GM23248 (cell line): ENCODE measurements around the gene PLCL2. TPM values are rescaled to one million over a fixed set of nuclear protein-coding genes. Genes with fewer than 3 reads are reported as not detected.

Experiments used
- DNase-seq: peaks from one replicate; pipeline ENCODE4 v3.0.0-alpha.2; 2015
- H2AFZ ChIP-seq: fragments of 200-600 bp; sonication (generic); 2 replicates; pipeline ENCODE4 v1.6.1; 2016; ENCODE audit warnings: antibody characterized with exemption
- H3F3A ChIP-seq: fragments of 200-600 bp; sonication (generic); 2 replicates; pipeline ENCODE4 v1.6.1; 2016; ENCODE audit warnings: mild to moderate bottlenecking, antibody characterized with exemption, mixed run types; ENCODE audit not compliant: insufficient read depth
- H3K27ac ChIP-seq: fragments of 200-600 bp; sonication (generic); 2 replicates; pipeline ENCODE4 v1.5.1; 2016; ENCODE audit warnings: mild to moderate bottlenecking
- H3K27me3 ChIP-seq: fragments of 200-600 bp; sonication (generic); replicated peaks from 2 replicates; pipeline ENCODE4 v1.6.1; 2016; ENCODE audit warnings: mild to moderate bottlenecking; ENCODE audit not compliant: insufficient read depth
- H3K36me3 ChIP-seq: fragments of 200-600 bp; sonication (generic); 2 replicates; pipeline ENCODE4 v1.6.1; 2016; ENCODE audit warnings: low read depth, mild to moderate bottlenecking
- H3K4me1 ChIP-seq: fragments of 200-600 bp; sonication (generic); 2 replicates; pipeline ENCODE4 v1.6.1; 2016; ENCODE audit warnings: mild to moderate bottlenecking; ENCODE audit not compliant: insufficient read depth
- H3K4me2 ChIP-seq: fragments of 200-600 bp; sonication (generic); one replicate; pipeline ENCODE4 v1.6.1; 2016; ENCODE audit warnings: mild to moderate bottlenecking; ENCODE audit not compliant: unreplicated experiment
- H3K4me3 ChIP-seq: fragments of 200-600 bp; sonication (generic); 2 replicates; pipeline ENCODE4 v1.5.1; 2016; ENCODE audit warnings: mild to moderate bottlenecking
- H3K79me2 ChIP-seq: fragments of 200-600 bp; sonication (generic); 2 replicates; pipeline ENCODE4 v1.6.1; 2016; ENCODE audit warnings: mild to moderate bottlenecking; ENCODE audit not compliant: insufficient read depth
- H3K9ac ChIP-seq: fragments of 200-600 bp; sonication (generic); 2 replicates; pipeline ENCODE4 v1.6.1; 2016; ENCODE audit warnings: mild to moderate bottlenecking
- H3K9me2 ChIP-seq: fragments of 200-600 bp; sonication (generic); 2 replicates; pipeline ENCODE4 v1.6.1; 2016; ENCODE audit warnings: mixed run types, mild to moderate bottlenecking, moderate library complexity; ENCODE audit not compliant: insufficient read depth
- H3K9me3 ChIP-seq: fragments of 200-600 bp; sonication (generic); one replicate; pipeline ENCODE4 v1.6.1; 2017; ENCODE audit warnings: low read depth
- H4K20me1 ChIP-seq: fragments of 200-600 bp; sonication (generic); 2 replicates; pipeline ENCODE4 v1.6.0; 2016; ENCODE audit not compliant: insufficient read depth
- EZH2 ChIP-seq: fragments of 200-600 bp; sonication (generic); IDR thresholded peaks from 2 replicates; pipeline ENCODE4 v1.6.1; 2018; ENCODE audit warnings: antibody characterized with exemption, mild to moderate bottlenecking; ENCODE audit not compliant: insufficient read depth, poor library complexity, severe bottlenecking
- EZH2phosphoT487 ChIP-seq: fragments of 200-600 bp; sonication (generic); IDR thresholded peaks from 2 replicates; pipeline ENCODE4 v1.6.1; 2018; ENCODE audit warnings: antibody characterized with exemption, moderate library complexity, mild to moderate bottlenecking, low read depth; ENCODE audit not compliant: insufficient read depth
- whole genome bisulfite sequencing, 2 experiments: methylation state at CpG; one replicate each; pipeline ENCODE4 v1.1.6; 2015 to 2017; ENCODE audit warnings: low lambda C conversion rate in 2 of 2, low coverage in 1 of 2; ENCODE audit errors: missing lambda C conversion rate in 2 of 2; 5-methylcytosine and 5-hydroxymethylcytosine counted together
- in situ Hi-C: fragments of 300-500 bp; cut with MboI; formaldehyde crosslinking; loops from 2 replicates; pipeline ENCODE4 v1.15.0; 2020
- polyA plus RNA-seq: library from polyadenylated mRNA; unstranded; fragments of >200 nt; fragmentation: Nextera tagmentation; extraction: Ambion mirVana; gene quantifications from 2 replicates; pipeline ENCODE4 v1.2.1, GENCODE V29; 2016
- total RNA-seq: library from RNA; depleted of rRNA; stranded (reverse); fragments of >200 nt; shearing (Covaris generic); gene quantifications from 2 replicates; pipeline ENCODE4 v1.2.3, GENCODE V29; 2014

The PLCL2 gene
- total and polyA plus RNA-seq, 2 experiments from 2014 or later, result 1.4 to 5.1 TPM

DNA sequence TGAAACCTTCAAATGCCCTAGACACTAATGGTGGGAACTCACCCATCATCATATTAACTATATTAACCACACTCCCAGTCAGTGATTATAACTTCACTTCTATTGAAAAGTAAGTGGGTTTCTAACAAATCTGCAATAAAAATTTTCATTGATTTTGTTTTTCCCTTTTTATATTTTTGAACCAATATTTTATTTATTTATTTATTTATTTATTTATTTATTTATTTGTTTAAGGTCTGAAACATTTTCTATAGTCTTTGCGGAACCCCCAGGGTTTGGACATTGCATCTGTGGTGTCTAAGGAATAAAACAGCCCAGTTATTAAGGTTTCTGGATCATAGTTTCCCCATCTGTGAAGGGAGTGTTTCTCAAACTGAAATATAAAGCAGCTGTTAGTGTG lies 16.2 kb upstream of the PLCL2 start:
- Histone ChIP-seq H3K9me3 (no peaks in the 10 kb centered on the region), H3K4me2 (no peak overlapping the region), H3K27ac (no peak overlapping the region), H3K79me2 (no peaks in the 10 kb centered on the region), H3K9me2 (no peaks in the 10 kb centered on the region), H3K27me3 (peaks cover 7% of the 10 kb centered on the region), H3K4me3 (no peak overlapping the region), H3K36me3 (no peaks in the 10 kb centered on the region), H4K20me1 (no peaks in the 10 kb centered on the region), H3K9ac (no peak overlapping the region), H3K4me1 (peaks cover 21% of the 10 kb centered on the region), H3F3A (peaks cover 22% of the 10 kb centered on the region), H2AFZ (no peak overlapping the region)
- in situ Hi-C loops, result no loop called here
- no peak for TF ChIP-seq EZH2
- no peak for TF ChIP-seq EZH2phosphoT487
- DNase-seq, result no peak
- WGBS, 2 experiments, result 100% methylated on average over 1 of the region's 1 CpG

DNA sequence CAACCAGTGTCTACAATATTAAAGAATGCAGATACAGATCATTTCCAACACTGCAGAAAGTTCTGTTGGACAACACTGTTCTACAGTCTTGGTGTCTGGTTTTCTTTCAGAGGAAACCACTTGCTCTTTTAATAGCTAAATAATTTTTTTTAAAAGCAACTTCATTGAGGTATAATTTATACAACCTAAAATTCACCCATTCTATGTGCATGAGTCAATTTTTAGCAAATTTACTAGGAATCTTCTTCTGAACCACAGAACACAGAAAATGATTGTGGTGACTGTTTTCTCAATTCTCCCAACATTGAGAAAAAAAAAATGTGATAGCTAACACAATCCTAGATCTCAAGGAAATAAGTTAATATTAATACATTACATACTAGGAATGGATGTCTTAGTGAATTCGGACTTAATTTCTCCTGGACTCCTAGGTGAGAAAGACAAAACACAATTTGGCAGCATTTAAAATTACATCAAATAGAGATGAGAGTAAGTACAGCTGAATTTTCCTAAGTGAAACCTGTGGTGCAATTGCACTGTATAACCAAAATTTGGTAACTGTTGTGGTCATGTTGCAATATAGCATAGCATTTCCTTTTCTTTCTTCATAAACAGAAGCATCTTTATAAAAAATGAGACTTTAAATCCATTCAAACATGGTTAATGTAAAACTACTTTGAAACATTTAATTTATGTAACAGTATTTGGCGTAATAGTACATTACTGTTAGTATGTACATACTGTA lies 15.3 kb upstream of the PLCL2 start:
- H3K9ac ChIP-seq, result no peak overlapping the region
- peak; percentile 49 for DNase-seq

DNA sequence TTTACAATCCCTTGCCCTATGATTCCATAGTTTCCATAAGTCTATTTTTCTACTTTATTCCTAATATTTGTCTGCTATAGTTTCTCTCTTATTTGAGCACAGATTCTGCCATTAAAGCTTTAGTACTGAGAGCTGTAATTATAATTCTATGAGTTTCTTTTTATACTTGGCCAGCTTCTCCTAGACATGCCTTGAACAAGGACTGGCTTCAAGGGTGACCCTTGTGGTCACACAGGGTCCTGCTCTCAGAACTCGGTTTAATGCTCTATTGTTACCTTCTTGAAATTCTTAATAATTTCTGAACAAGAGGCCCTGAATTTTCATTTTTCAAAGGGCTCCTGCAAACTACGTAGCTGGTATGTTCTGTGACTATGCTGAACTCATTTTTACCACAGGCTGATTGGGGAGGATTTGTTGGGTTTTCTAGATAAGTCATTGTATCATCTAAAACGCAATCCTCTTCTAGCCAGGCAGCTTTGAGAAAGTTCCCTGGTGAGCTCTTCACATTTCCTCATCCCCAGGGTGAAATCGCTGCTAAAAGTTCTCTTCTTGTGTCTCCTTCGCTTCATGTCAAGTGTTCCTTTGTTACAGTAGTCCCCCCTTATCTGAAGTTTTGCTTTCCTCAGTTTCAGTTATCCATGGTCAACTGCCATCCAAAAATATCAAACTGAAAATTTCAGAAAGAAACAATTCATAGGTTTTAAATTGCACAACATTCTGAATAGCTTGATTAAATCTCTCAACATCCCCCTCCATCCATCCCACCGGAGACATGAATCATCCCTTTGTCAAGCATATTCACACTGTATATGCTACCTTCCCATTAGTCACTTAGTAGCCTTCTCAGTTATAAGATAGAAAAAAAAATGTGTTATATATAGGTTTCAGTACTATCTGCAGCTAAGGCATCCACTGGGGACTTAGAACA lies 12.6 kb upstream of the PLCL2 start:
- no peaks in the 10 kb centered on the region for H4K20me1 ChIP-seq
- H3K4me3 ChIP-seq, result no peak overlapping the region
- H3K27ac ChIP-seq, result no peak overlapping the region
- no peak overlapping the region for H2AFZ ChIP-seq
- no peaks in the 10 kb centered on the region for H3K36me3 ChIP-seq
- 0 out of 2 replicates have a peak, but pooled peaks cover 4% of the 10 kb centered on the region for H3K4me1 ChIP-seq
- H3K4me2 ChIP-seq, result no peak overlapping the region
- no peak overlapping the region for H3K9ac ChIP-seq
- peaks cover 7% of the 10 kb centered on the region for H3K27me3 ChIP-seq
- in situ Hi-C loops, result no loop called here
- TF ChIP-seq EZH2phosphoT487, result no peak
- H3K9me3 ChIP-seq, result no peaks in the 10 kb centered on the region
- H3K9me2 ChIP-seq, result no peaks in the 10 kb centered on the region
- H3K79me2 ChIP-seq, result no peaks in the 10 kb centered on the region
- DNase-seq, result peak; percentile 35
- WGBS, 2 experiments, result 72 to 81% methylated on average over 6 of the region's 6 CpGs
- H3F3A ChIP-seq, result peaks cover 5% of the 10 kb centered on the region; the same call in 1 of the 2 replicates

More for the DNA sequence above, 15.3 kb upstream of the PLCL2 start:
- peaks cover 7% of the 10 kb centered on the region for H3K27me3 ChIP-seq
- H3K9me3 ChIP-seq, result no peaks in the 10 kb centered on the region
- H3K9me2 ChIP-seq, result no peaks in the 10 kb centered on the region
- no peak overlapping the region for H3K4me2 ChIP-seq
- in situ Hi-C loops, result no loop called here
- no peak overlapping the region for H3K4me3 ChIP-seq
- 43 to 46% methylated on average over 2 of the region's 2 CpGs for WGBS, 2 experiments
- H3K4me1 ChIP-seq, result peaks cover 18% of the 10 kb centered on the region
- TF ChIP-seq EZH2 (no peak), EZH2phosphoT487 (no peak)
- H3K36me3 ChIP-seq, result no peaks in the 10 kb centered on the region
- H2AFZ ChIP-seq, result no peak overlapping the region
- H3F3A ChIP-seq, result peaks cover 17% of the 10 kb centered on the region
- no peaks in the 10 kb centered on the region for H3K79me2 ChIP-seq
- H4K20me1 ChIP-seq, result no peaks in the 10 kb centered on the region
- no peak overlapping the region for H3K27ac ChIP-seq

DNA sequence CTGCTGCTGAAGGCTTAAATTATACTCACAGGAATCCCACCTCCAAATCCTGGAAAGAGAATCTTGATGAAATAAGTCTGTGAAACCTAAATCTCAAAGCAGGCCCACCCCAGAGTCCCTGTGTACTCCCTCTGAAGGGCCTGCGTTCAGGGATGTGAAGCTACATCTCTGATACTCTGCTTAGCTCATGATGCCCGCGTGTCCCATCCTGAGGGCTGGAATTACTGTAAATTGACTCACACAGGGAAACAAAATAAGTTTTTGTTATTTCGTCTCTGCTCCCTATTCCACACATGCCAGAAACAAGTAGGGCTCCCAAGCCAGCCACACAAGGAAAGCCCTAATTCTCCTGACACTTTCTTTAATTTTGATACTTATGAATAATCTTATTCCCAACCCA lies 10.9 kb upstream of the PLCL2 start:
- no peaks in the 10 kb centered on the region for H4K20me1 ChIP-seq
- H3K27ac ChIP-seq, result no peak overlapping the region
- no peak overlapping the region for H3K4me3 ChIP-seq
- H3K79me2 ChIP-seq, result no peaks in the 10 kb centered on the region
- no peaks in the 10 kb centered on the region for H3K36me3 ChIP-seq
- no peak overlapping the region for H3K9ac ChIP-seq
- in situ Hi-C loops, result no loop called here
- no peak overlapping the region for H3K4me2 ChIP-seq
- DNase-seq, result no peak
- H3K9me2 ChIP-seq, result no peaks in the 10 kb centered on the region
- 0 out of 2 replicates have a peak, but pooled peaks cover 4% of the 10 kb centered on the region for H3K4me1 ChIP-seq
- TF ChIP-seq EZH2phosphoT487 (no peak), EZH2 (no peak)
- H2AFZ ChIP-seq, result no peak overlapping the region
- 98% methylated on average over 4 of the region's 4 CpGs for WGBS, 2 experiments
- H3F3A ChIP-seq, result peaks cover 5% of the 10 kb centered on the region; the same call in 1 of the 2 replicates
- H3K9me3 ChIP-seq, result no peaks in the 10 kb centered on the region
- H3K27me3 ChIP-seq, result no peaks in the 10 kb centered on the region; the same call in 1 of the 2 replicates
